DND-41 (cell line): ENCODE results near the gene CDHR1.

ENCODE experiments used
- EZH2 ChIP-seq: IDR thresholded peaks from 3 replicates; pipeline ENCODE4 v1.6.1; 2012; ENCODE audit warnings: borderline replicate concordance, low read depth, mild to moderate bottlenecking, moderate library complexity, low read length, inconsistent platforms; ENCODE audit not compliant: severe bottlenecking
- TF ChIP-seq, protein P1 (sequence below): IDR thresholded peaks from 2 replicates; pipeline ENCODE4 v1.5.1; 2012; ENCODE audit warnings: borderline replicate concordance, low read length, moderate library complexity, mild to moderate bottlenecking; ENCODE audit not compliant: poor library complexity, severe bottlenecking; ENCODE audit errors: extremely low read depth

DNA sequence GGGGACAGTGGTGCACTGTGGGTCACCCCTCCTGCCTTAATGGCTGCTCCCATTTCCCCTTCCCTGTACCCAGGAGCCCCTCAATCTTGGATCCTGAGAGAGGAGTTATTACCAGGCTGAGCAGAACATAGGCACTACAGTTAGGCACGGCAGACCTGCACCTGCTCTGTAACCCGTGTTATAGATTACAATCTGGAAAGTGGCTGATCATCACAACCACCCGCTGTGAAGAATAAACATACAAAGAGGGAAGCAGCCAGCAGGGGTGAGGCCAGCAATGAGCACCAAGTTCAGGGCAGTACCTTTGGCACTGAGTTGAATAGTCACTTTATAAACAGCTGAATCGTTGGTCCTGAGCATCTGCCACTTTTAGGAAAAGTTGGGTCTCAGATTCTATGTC, 1.7 kb downstream of the CDHR1 start:
- TF ChIP-seq, protein P1, sequence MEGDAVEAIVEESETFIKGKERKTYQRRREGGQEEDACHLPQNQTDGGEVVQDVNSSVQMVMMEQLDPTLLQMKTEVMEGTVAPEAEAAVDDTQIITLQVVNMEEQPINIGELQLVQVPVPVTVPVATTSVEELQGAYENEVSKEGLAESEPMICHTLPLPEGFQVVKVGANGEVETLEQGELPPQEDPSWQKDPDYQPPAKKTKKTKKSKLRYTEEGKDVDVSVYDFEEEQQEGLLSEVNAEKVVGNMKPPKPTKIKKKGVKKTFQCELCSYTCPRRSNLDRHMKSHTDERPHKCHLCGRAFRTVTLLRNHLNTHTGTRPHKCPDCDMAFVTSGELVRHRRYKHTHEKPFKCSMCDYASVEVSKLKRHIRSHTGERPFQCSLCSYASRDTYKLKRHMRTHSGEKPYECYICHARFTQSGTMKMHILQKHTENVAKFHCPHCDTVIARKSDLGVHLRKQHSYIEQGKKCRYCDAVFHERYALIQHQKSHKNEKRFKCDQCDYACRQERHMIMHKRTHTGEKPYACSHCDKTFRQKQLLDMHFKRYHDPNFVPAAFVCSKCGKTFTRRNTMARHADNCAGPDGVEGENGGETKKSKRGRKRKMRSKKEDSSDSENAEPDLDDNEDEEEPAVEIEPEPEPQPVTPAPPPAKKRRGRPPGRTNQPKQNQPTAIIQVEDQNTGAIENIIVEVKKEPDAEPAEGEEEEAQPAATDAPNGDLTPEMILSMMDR: no peak
- no peak for TF ChIP-seq EZH2
